Hepatocyte (in vitro differentiated cells): Measurements from ENCODE around the gene PARK7. TPM values are rescaled to one million over a fixed set of nuclear protein-coding genes. Genes with fewer than 3 reads are reported as not detected.

ENCODE experiments used
- DNase-seq: peaks from one replicate; pipeline ENCODE4 v3.0.0-alpha.2; 2016; ENCODE audit warnings: low spot score
- H2AFZ ChIP-seq: fragments of 200-600 bp; sonication (generic); 2 replicates; pipeline ENCODE4 v1.6.0; 2016; ENCODE audit warnings: antibody characterized with exemption, mild to moderate bottlenecking
- H3K27ac ChIP-seq: fragments of 200-600 bp; sonication (generic); 2 replicates; pipeline ENCODE4 v1.5.1; 2016; ENCODE audit warnings: mild to moderate bottlenecking
- H3K27me3 ChIP-seq: fragments of 200-600 bp; sonication (generic); 2 replicates; pipeline ENCODE4 v1.6.1; 2016
- H3K36me3 ChIP-seq: fragments of 200-600 bp; sonication (generic); replicated peaks from 2 replicates; pipeline ENCODE4 v1.5.1; 2016; ENCODE audit warnings: low read depth; ENCODE audit not compliant: insufficient read depth
- H3K4me1 ChIP-seq: fragments of 200-600 bp; sonication (generic); 2 replicates; pipeline ENCODE4 v1.5.1; 2016; ENCODE audit warnings: mild to moderate bottlenecking, moderate library complexity; ENCODE audit not compliant: insufficient read depth
- H3K4me2 ChIP-seq: fragments of 200-600 bp; sonication (generic); 2 replicates; pipeline ENCODE4 v1.6.0; 2016
- H3K4me3 ChIP-seq: fragments of 200-600 bp; sonication (generic); 2 replicates; pipeline ENCODE4 v1.5.1; 2016; ENCODE audit warnings: mild to moderate bottlenecking
- H3K79me2 ChIP-seq: fragments of 200-600 bp; sonication (generic); 2 replicates; pipeline ENCODE4 v1.6.0; 2017; ENCODE audit warnings: mild to moderate bottlenecking
- H3K9me2 ChIP-seq: fragments of 200-600 bp; sonication (generic); replicated peaks from 2 replicates; pipeline ENCODE4 v1.6.0; 2017; ENCODE audit warnings: mild to moderate bottlenecking; ENCODE audit not compliant: insufficient read depth
- H3K9me3 ChIP-seq: fragments of 200-600 bp; sonication (generic); 2 replicates; pipeline ENCODE4 v1.5.1; 2016; ENCODE audit warnings: low read depth, mild to moderate bottlenecking
- H4K20me1 ChIP-seq: fragments of 200-600 bp; sonication (generic); 2 replicates; pipeline ENCODE4 v1.6.0; 2016; ENCODE audit warnings: mild to moderate bottlenecking; ENCODE audit not compliant: insufficient read depth, poor library complexity, severe bottlenecking
- EZH2 ChIP-seq: fragments of 200-600 bp; sonication (generic); IDR thresholded peaks from 2 replicates; pipeline ENCODE4 v1.6.1; 2016; ENCODE audit warnings: antibody characterized with exemption, mild to moderate bottlenecking, borderline replicate concordance
- EZH2phosphoT487 ChIP-seq: fragments of 200-600 bp; sonication (generic); IDR thresholded peaks from one replicate; pipeline ENCODE4 v1.6.1; 2018; ENCODE audit warnings: antibody characterized with exemption, mild to moderate bottlenecking, low read depth, moderate library complexity; ENCODE audit not compliant: unreplicated experiment, severe bottlenecking
- WGBS: methylation state at CpG from one replicate; pipeline ENCODE4 v1.1.6; 2016; ENCODE audit warnings: low lambda C conversion rate; ENCODE audit errors: missing lambda C conversion rate; 5-methylcytosine and 5-hydroxymethylcytosine counted together
- polyA plus RNA-seq: library from polyadenylated mRNA; unstranded; fragments of >200 nt; fragmentation: Nextera tagmentation; extraction: Ambion mirVana; gene quantifications from 2 replicates; pipeline ENCODE4 v1.2.1, GENCODE V29; 2016
- total RNA-seq: library from RNA; depleted of rRNA; stranded (reverse); fragments of >200 nt; gene quantifications from 2 replicates; pipeline ENCODE4 v1.2.3, GENCODE V29; 2014
- TF ChIP-seq, protein P1 (sequence below): fragments of 200-600 bp; sonication (generic); IDR thresholded peaks from 2 replicates; pipeline ENCODE4 v1.5.1; 2016; ENCODE audit warnings: antibody characterized with exemption, mild to moderate bottlenecking; ENCODE audit not compliant: poor library complexity

Gene PARK7
- total and polyA plus RNA-seq, 2 experiments from 2014 or later: 166 to 395 TPM

DNA sequence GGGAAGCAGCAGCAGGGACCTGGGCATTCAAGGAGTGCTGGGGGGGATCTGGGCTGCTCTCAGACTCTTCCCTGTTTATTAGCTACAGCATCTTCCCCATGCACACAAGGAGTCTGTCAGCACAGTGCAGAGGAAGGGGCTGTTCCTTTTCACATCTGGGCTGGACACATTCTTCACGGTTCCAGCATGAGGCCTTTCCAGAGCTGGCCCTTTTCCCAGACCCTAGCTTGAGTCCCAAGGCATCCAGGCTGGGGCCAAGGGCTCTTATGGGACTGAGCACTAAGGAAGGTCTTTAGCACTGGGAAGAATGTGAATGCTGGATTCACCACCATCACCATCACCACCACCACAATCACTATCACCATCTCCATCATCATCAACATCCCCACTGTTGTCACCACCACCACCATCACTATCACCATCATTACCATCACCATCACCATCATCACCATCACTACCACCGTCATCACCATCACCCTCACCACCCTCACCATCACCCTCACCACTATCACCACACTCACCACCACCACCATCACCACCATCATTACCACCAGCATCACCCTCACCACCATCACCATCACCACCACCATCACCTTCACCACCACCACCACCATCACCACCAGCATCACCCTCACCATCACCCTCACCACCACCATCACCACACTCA lies 28.4 kb downstream of the PARK7 start:
- H3K9me2 ChIP-seq: no peaks in the 10 kb centered on the region
- no peaks in the 10 kb centered on the region for H3K27me3 ChIP-seq
- TF ChIP-seq, protein P1, sequence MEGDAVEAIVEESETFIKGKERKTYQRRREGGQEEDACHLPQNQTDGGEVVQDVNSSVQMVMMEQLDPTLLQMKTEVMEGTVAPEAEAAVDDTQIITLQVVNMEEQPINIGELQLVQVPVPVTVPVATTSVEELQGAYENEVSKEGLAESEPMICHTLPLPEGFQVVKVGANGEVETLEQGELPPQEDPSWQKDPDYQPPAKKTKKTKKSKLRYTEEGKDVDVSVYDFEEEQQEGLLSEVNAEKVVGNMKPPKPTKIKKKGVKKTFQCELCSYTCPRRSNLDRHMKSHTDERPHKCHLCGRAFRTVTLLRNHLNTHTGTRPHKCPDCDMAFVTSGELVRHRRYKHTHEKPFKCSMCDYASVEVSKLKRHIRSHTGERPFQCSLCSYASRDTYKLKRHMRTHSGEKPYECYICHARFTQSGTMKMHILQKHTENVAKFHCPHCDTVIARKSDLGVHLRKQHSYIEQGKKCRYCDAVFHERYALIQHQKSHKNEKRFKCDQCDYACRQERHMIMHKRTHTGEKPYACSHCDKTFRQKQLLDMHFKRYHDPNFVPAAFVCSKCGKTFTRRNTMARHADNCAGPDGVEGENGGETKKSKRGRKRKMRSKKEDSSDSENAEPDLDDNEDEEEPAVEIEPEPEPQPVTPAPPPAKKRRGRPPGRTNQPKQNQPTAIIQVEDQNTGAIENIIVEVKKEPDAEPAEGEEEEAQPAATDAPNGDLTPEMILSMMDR: no peak
- TF ChIP-seq EZH2 (no peak), EZH2phosphoT487 (no peak)
- no peak overlapping the region for H3K4me2 ChIP-seq
- no peak overlapping the region for H2AFZ ChIP-seq
- no peaks in the 10 kb centered on the region for H3K4me1 ChIP-seq
- H3K27ac ChIP-seq: no peak overlapping the region
- no peaks in the 10 kb centered on the region for H4K20me1 ChIP-seq
- no peaks in the 10 kb centered on the region for H3K36me3 ChIP-seq
- no peak overlapping the region for H3K4me3 ChIP-seq
- WGBS: 50% methylated on average over 1 of the region's 2 CpGs
- DNase-seq: no peak
- H3K79me2 ChIP-seq: no peaks in the 10 kb centered on the region
- no peaks in the 10 kb centered on the region for H3K9me3 ChIP-seq

DNA sequence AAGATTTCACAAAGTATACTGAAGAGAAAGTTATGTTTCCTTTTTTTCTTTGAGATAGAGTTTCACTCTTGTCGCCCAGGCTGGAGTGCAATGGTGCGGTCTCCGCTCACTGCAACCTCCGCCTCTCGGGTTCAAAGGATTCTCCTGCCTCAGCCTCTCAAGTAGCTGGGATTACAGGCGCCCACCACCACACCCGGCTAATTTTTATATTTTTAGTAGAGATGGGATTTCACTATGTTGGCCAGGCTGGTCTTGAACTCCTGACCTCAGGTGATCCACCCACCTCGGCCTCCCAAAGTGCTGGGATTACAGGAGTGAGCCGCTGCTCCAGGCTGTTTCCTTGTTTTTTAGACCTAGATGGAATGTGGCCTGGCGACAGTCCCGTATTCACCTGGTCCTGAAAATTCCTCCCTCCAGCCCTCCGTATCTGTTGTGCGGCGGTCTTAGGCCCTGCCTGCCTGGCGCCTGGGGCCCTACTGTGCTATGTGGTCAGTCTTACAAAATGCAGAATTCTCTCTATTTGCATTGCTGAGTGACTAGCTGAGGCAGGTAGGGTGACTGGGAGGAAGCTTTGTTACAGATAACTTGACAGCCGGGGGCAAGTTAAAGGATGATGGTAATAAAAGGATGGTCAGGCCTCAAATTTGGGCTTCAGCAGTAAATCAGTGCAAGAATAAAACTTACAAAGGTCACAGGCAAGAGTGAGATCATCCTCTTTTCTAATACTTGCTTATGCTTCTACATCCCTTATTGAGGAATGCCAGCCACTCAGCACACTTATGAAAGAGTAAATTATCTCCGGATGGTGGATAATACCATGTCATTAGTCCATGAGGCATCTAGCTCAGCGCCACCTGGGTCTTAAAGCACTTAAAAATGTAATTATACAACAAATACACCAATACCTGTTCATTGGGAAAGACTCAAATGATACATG lies 30.3 kb downstream of the PARK7 start:
- no peaks in the 10 kb centered on the region for H3K36me3 ChIP-seq
- H3K4me1 ChIP-seq: no peaks in the 10 kb centered on the region
- 73% methylated on average over 18 of the region's 18 CpGs for WGBS
- no peak for TF ChIP-seq EZH2phosphoT487
- TF ChIP-seq, protein P1: no peak
- no peak for TF ChIP-seq EZH2
- no peaks in the 10 kb centered on the region for H3K27me3 ChIP-seq
- H3K4me3 ChIP-seq: no peak overlapping the region
- no peak overlapping the region for H3K4me2 ChIP-seq
- no peak overlapping the region for H2AFZ ChIP-seq
- DNase-seq: no peak
- no peaks in the 10 kb centered on the region for H3K79me2 ChIP-seq
- H3K9me3 ChIP-seq: no peaks in the 10 kb centered on the region
- H3K9me2 ChIP-seq: no peaks in the 10 kb centered on the region
- no peak overlapping the region for H3K27ac ChIP-seq
- no peaks in the 10 kb centered on the region for H4K20me1 ChIP-seq

DNA sequence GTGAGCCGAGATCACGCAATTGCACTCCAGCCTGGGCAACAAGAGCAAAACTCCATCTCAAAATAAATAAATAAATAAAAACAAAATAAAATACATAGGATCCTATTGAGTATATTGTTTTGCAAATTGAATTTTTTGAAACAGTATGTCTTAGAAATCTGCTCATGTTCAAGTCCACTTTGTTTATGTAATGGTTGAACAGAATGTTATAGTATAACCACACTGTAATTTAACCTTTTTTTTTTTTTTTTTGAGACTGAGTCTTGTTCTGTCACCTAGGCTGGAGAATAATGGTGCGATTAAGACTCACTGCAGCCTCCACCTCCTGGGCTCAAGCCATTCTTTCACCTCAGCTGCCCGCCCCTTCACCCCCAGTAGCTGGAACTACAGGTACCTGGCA lies 31.4 kb downstream of the PARK7 start:
- Histone ChIP-seq H3K9me3 (no peaks in the 10 kb centered on the region), H3K4me3 (no peak overlapping the region), H3K4me1 (no peaks in the 10 kb centered on the region), H3K4me2 (no peak overlapping the region), H3K9me2 (no peaks in the 10 kb centered on the region), H3K36me3 (no peaks in the 10 kb centered on the region), H3K79me2 (no peaks in the 10 kb centered on the region), H3K27me3 (no peaks in the 10 kb centered on the region), H4K20me1 (no peaks in the 10 kb centered on the region), H2AFZ (no peak overlapping the region), H3K27ac (no peak overlapping the region)
- DNase-seq: no peak
- no peak for TF ChIP-seq EZH2phosphoT487
- no peak for TF ChIP-seq EZH2
- TF ChIP-seq, protein P1: no peak
- WGBS: 96% methylated on average over 4 of the region's 4 CpGs
